Endothelial cell (in vitro differentiated cells): ENCODE data around the gene ZNF521. TPM values are rescaled to one million over a fixed set of nuclear protein-coding genes. Genes with fewer than 3 reads are reported as not detected.
A peak's percentile ranks its signal among the peaks of the same experiment; 100 is the strongest.

Experiments used
- DNase-seq: peaks from one replicate; pipeline ENCODE4 v3.0.0; 2021; ENCODE audit warnings: low spot score
- H3K27ac Mint-ChIP-seq: one replicate; pipeline ENCODE4 v1.8.0; 2021; ENCODE audit warnings: mixed read lengths, inconsistent platforms; ENCODE audit not compliant: unreplicated experiment
- H3K27me3 Mint-ChIP-seq: one replicate; pipeline ENCODE4 v1.8.0; 2021; ENCODE audit warnings: mild to moderate bottlenecking, moderate library complexity, mixed read lengths, inconsistent platforms; ENCODE audit not compliant: unreplicated experiment
- H3K36me3 Mint-ChIP-seq: one replicate; pipeline ENCODE4 v1.8.0; 2021; ENCODE audit warnings: mild to moderate bottlenecking, low read depth, mixed read lengths, inconsistent platforms; ENCODE audit not compliant: unreplicated experiment
- H3K4me1 Mint-ChIP-seq: one replicate; pipeline ENCODE4 v1.8.0; 2021; ENCODE audit warnings: mild to moderate bottlenecking, mixed read lengths, inconsistent platforms; ENCODE audit not compliant: unreplicated experiment
- H3K4me3 Mint-ChIP-seq: one replicate; pipeline ENCODE4 v1.8.0; 2021; ENCODE audit warnings: mild to moderate bottlenecking, mixed read lengths, inconsistent platforms; ENCODE audit not compliant: unreplicated experiment
- H3K9me3 Mint-ChIP-seq: one replicate; pipeline ENCODE4 v1.8.0; 2021; ENCODE audit warnings: mixed read lengths, inconsistent platforms; ENCODE audit not compliant: unreplicated experiment
- CTCF ChIP-seq: fragments of 200-600 bp; sonication (generic); IDR thresholded peaks from one replicate; pipeline ENCODE4 v1.5.0; 2021; ENCODE audit warnings: antibody characterized with exemption; ENCODE audit not compliant: unreplicated experiment
- total RNA-seq: library from RNA; stranded (reverse); fragmentation: NEBNext Ultra II Directional; extraction: Animal tissue kit (Norgen Biotek cat#: 25700); gene quantifications from one replicate; pipeline ENCODE4 v1.2.1, GENCODE V29; 2021; ENCODE audit not compliant: unreplicated experiment

The ZNF521 gene
- total RNA-seq, 1 donor from 2014 or later, result 238 TPM

- DNase-seq, result no peak
- Mint-ChIP-seq H3K36me3 (peaks cover 4% of the 10 kb centered on the region), H3K4me1 (peaks cover 48% of the 10 kb centered on the region), H3K4me3 (no peak overlapping the region), H3K9me3 (no peaks in the 10 kb centered on the region), H3K27me3 (peaks cover 4% of the 10 kb centered on the region), H3K27ac (no peak overlapping the region)
- TF ChIP-seq CTCF, result no peak
Measured at GRCh38 chr18:25248755-25249154, 103.2 kb downstream of the ZNF521 start.

- TF ChIP-seq CTCF, result no peak
- Mint-ChIP-seq H3K27me3 (peaks cover 4% of the 10 kb centered on the region), H3K4me1 (peaks cover 43% of the 10 kb centered on the region), H3K4me3 (no peak overlapping the region), H3K9me3 (no peaks in the 10 kb centered on the region), H3K27ac (peak overlapping the region; percentile 72), H3K36me3 (peaks cover 4% of the 10 kb centered on the region)
- DNase-seq, result no peak
Measured at GRCh38 chr18:25247725-25248124, 104.2 kb downstream of the ZNF521 start.

- Mint-ChIP-seq H3K27me3 (peaks cover 4% of the 10 kb centered on the region), H3K27ac (peak overlapping the region; percentile 33), H3K4me1 (peaks cover 34% of the 10 kb centered on the region), H3K36me3 (peaks cover 12% of the 10 kb centered on the region), H3K9me3 (no peaks in the 10 kb centered on the region), H3K4me3 (peak overlapping the region; percentile 3)
- no peak for TF ChIP-seq CTCF
- DNase-seq, result no peak
Measured at GRCh38 chr18:25244924-25245698, 106.9 kb downstream of the ZNF521 start.

- H3K4me1 Mint-ChIP-seq, result peaks cover 33% of the 10 kb centered on the region
- H3K27me3 Mint-ChIP-seq, result peaks cover 4% of the 10 kb centered on the region
- H3K9me3 Mint-ChIP-seq, result no peaks in the 10 kb centered on the region
- no peak for TF ChIP-seq CTCF
- H3K36me3 Mint-ChIP-seq, result peaks cover 12% of the 10 kb centered on the region
- H3K27ac Mint-ChIP-seq, result peak overlapping the region; percentile 70
- DNase-seq, result no peak
- H3K4me3 Mint-ChIP-seq, result no peak overlapping the region
Measured at GRCh38 chr18:25244170-25244569, 107.8 kb downstream of the ZNF521 start.

GRCh38 chr18:25243754-25244153 lies 108.2 kb downstream of the ZNF521 start:
- peaks cover 33% of the 10 kb centered on the region for H3K4me1 Mint-ChIP-seq
- H3K9me3 Mint-ChIP-seq, result no peaks in the 10 kb centered on the region
- no peak for DNase-seq
- TF ChIP-seq CTCF, result no peak
- peak overlapping the region; percentile 70 for H3K27ac Mint-ChIP-seq
- H3K36me3 Mint-ChIP-seq, result peaks cover 12% of the 10 kb centered on the region
- no peak overlapping the region for H3K4me3 Mint-ChIP-seq
- peaks cover 4% of the 10 kb centered on the region for H3K27me3 Mint-ChIP-seq
